ENCODE measurements around the gene WDR86.

The WDR86 gene

DNA sequence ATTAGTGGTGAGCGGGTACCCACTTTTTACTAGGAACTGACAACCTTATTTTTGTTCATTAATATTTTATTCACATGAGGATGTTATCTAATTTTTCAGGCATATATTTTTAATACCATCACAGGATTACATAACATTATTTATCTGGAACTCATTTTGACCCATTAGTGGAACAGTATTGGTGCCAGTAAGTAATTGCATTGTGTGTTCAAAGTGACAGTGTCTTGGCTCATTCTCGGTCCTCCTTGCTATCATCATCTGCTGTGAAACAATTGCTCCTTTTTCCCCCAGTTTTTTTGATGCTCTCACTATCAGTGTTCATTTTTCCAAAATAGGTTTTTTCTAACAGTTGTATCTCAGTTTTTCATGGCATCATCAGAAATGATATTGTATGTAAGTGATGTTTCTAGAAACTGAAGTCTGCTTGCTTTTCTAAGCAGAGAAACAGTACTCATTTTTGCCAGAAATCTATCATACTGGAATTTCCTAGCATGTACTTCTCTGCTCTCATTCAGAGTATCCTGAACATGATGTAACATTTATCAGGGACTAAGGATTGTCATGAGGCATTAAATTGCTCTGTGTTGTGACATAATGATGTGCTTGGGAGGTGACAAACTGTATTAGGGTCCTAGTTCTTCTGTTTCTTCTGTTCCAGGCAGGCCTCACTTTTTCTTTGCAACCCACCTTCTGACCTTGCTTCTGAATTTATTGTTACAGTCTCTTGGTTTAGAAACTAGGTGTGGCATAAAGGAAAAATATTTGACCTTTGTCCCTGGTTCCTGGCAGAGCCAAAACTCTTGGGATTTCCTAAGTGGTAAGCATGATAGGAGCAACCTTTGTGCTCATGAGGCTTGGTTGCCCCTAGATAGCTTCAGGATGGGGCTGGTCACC lies 64.0 kb downstream of the WDR86 start:
- no peak for DNase-seq

DNA sequence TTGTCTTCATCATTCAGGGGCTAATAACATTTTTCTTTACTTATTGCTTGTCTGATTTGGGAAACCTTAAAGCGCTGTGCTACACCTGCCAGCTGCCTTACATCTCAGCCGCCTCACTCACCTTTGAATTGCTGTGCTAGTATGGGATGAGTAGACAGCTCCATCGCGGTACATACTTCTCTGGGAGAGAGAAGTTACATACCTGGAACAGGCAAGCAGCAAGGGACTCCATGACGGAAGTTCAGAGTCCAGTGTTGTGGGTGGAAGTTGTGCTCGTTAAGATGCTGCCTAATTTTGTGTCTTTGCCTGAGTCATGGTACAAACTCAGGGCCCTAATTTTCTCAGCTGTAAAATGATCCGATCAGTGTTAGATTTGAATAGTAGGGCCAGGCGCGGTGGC lies 66.3 kb downstream of the WDR86 start:
- no peak for DNase-seq

DNA sequence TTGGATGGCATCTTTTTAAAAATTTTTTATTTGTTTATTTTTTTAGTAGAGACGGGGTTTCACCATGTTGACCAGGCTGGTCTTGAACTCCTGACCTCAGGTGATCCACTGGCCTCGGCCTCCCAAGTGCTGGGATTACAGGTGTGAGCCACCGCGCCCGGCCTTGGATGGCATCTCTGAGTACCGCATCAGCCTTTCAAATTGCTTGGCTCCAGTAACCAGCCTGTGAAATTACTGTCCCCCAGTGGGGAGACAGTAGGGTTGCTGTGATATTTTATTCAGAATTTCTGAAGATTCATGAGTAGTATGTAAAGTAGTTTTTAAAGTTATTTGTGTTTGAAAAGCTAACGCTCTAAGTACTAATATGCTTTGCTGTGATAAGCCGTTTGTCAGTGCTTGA lies 67.0 kb downstream of the WDR86 start:
- DNase-seq = no peak

DNA sequence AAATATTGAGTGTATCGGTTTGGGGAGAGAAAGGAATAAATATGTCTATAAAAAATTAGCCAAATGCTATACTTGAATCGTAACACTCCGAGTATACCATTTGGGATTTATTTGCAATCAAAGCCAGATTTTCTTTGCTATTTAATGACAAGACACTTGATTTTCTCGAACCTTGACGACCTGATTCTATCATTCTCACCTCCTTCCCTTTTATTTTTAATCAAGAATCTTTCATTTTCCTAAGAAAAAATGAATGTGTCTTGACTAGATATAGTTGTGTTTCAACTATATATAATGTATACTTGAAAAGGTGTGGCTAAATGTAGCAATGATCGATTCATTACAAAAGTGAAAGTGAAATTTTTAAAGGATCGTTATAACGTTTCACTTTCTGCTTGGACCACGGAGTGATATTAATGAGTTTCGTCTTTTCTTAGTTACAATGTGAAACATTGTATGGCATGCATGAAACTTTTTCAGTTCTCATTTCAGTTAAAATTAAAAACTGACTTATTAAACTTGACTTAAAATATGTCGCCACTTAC lies 67.7 kb downstream of the WDR86 start:
- no peak for DNase-seq

DNA sequence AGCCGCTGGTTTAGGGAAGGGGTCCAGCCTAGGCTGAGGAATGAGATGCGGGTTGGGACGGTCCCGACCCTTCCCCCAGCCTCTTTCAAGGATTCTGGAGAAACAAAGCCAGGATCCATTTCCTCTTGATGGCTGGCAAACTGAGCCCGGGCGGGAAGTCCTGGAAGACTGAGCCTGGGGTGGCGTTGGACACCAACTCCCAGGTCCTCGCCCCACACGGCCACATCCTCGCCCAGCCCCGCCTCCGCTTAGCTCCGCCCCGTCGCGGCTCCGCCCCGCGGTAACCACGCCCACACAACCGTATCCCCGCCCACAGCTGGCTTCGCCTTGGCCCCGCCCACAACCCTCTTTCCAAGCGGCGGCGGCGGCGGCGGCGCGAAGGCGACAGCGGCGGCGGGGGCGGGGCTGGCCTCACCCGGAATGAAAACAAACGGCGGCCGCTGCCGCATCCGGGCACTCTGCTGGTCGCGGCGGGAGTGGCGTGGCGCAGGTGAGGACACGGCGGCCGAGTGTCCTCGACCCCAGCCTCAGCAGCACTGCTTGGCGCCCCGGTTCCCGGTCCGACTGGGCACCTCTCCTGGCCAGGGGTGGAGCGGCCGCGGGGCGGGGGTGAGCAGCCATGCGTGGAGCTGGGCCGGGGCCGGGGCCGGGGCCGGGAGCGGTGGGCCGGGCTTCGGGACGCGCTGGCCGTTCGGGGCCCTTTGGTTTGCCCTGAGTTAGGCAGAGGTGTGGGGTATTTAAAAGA lies 68.3 kb downstream of the WDR86 start, which contains the start of gene NUB1:
TSS of gene NUB1 (plus strand) at position 456 of the 745 bp plus-strand sequence. CDS start 3,538 bp downstream, outside the sequence.
- peak; percentile 84 for DNase-seq

DNA sequence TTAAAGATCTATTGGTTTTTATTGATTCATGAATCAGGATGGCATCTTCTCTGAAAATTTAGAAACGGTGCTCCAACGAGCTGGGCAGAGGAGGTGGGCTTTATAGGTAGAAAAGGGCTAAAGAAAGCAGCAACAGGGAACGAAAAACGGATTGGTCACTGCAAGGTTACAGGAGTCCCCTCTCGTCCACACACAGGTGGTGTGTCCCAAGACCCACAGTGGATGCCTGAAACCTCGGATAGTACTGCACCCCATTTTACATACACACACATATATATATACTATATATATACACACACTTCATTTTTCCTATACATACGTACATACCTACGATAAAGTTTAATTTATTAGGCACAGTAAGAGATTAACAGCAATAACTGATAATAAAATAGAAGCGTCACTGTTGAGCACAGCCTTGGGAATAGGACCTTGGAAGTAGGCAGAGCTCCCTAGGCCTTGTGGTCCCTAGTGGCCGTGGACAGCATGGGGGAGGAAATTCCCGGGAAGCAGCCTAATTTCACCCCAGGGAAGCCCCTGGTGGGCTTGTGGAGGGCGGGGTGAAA lies 69.0 kb downstream of the WDR86 start:
- no peak for DNase-seq

DNA sequence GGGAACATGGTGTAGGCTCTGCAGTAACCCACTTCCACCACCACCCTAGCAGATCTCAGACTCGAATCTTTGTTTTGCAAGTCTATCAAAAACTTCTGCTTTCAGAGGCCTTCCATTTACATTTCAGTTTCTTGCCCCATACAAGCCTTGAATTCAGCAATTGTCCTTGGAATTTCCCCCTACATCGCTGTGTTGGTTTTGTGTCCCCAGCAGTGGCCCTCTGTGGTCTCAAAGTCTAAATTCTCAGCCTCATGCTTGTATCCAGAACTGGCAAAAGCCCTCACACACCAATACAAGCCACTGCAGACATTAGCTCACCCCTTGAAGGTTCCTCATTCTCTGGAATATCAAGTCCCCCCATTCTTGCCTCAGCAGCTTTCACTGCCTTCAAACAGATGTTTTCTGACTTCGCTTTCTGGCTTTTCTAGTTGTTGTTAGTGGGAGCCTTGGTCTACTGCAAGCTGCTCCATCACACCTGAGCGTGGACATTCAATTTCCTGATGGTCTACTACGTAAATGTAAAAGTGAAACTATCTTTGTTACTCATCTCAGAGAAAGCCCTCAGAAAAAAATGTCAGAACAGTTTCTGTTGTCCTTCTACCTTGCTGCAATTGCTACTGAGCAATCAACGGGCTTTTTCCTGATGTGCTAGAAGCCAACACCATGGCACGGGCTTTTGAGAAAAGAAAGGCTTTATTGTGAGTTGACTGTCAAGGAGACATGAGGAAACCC lies 70.0 kb downstream of the WDR86 start:
- no peak for DNase-seq

DNA sequence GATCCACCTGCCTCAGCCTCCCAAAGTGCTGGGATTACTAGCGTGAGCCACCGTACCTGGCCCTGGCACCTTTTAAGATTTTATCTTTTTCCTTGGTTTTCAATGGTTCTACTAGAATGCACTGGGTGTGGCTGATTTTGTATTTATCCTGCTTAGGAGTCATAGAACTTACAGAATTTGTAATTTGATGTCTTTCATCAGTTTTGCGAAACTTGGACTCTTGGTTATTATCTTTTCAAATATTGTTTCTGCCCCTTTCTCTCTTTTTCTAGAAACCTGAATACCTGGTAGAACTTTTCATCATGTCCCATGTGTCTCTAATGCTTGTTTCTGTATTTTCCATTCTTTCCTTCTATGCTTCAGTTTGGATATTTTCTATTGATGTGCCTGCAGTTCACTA lies 71.0 kb downstream of the WDR86 start:
- no peak for DNase-seq

DNA sequence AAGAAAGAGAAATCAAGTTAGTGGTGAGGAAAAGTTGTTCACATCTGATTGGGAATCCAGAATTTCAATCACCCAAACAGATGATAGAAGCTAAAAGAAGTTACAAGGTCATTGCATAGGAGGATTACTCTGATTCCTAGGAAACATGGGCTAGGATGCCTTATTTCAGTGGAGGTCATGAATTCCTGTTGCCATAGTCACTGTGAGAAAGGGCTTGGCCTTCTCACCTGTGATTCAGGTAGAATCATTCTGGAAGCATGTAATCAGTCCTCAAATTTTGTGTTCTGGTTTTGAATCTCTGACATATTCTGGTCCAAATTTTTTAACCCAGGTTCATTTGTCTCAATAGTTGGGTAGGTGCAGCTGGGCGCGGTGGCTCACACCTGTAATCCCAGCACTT lies 72.5 kb downstream of the WDR86 start:
- DNase-seq = no peak

DNA sequence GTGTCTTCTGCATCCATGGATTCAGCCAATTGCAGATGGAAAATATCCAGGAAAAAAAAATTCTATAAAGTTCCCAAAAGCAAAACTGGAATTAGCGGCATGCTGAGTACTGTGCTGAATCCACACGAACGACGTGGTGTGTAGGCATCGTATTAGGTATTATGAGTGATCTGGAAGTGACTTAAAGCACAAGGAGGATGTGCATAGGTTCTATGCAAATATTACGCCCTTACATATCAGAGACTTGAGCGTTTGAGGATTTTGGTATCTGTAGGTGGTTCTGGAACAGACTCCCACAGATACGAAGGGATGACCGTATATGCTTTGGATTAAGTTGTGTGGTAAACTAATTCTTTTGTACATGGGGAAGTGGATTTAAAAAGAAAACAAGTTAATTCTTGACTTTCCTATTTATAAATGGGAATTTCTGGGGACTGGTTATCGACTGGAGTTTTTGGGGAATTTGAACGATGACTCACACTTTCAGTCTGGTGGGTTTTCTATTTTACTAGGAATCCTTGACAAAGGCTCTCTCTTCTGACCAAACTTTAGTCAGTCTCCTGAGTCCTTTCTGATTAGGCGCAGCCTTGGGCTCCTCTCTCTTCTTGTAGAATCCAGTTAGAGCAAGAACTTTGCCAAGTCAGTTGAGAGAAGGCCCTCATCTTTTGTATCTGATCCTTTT lies 73.7 kb downstream of the WDR86 start:
- no peak for DNase-seq

DNA sequence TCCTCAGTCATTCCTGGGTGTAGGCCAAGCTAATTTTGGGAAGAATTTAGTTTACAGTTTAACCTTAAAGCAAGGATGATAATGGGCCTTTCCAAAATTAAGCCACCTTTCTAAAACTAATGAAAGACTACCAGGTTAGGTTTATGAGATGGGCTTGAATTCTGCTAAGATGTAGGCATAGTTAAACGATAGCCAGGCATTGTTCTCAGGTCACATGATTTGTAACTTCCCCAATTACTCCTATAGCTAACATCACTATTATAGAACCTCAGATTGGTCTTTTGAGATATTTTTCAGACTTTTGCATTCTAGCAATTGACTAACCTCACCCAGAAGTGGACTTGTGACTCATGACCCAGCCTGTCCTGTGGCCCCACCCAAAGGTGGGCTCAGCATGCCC lies 75.2 kb downstream of the WDR86 start:
- no peak for DNase-seq

Data from fibroblast of skin of abdomen (primary cell).